K562 (cell line): ENCODE results near the gene PARK7. TPM values are rescaled to one million over a fixed set of nuclear protein-coding genes. Genes with fewer than 3 reads are reported as not detected.

ENCODE experiments used
- ARID1B ChIP-seq: fragments of 450-650 bp; IDR thresholded peaks from 2 replicates; pipeline ENCODE4 v1.6.1; 2016; ENCODE audit warnings: antibody characterized with exemption, mild to moderate bottlenecking, inconsistent platforms
- BRF2 ChIP-seq: IDR thresholded peaks from 3 replicates; pipeline ENCODE4 v1.6.1; 2011; ENCODE audit warnings: borderline replicate concordance, mild to moderate bottlenecking; ENCODE audit not compliant: insufficient read length, insufficient read depth
- ELF2 ChIP-seq: fragments of 250-450 bp; sonication (Bioruptor Pico); IDR thresholded peaks from 2 replicates; pipeline ENCODE4 v1.5.0; 2021; ENCODE audit warnings: mild to moderate bottlenecking
- ETV1 ChIP-seq: fragments of 450-650 bp; conservative IDR thresholded peaks from 2 replicates; pipeline ENCODE4 v1.6.1; 2016; ENCODE audit warnings: missing genetic modification characterization, control low read depth, low read depth, missing compliant biosample characterization
- HMGXB4 ChIP-seq: sonication (generic); formaldehyde crosslinking; IDR thresholded peaks from 2 replicates; pipeline ENCODE4 v1.8.1; 2023; ENCODE audit warnings: mild to moderate bottlenecking, missing genetic modification reagents
- KAT7 ChIP-seq: sonication (generic); formaldehyde crosslinking; IDR thresholded peaks from 2 replicates; pipeline ENCODE4 v1.8.0; 2022; ENCODE audit warnings: missing genetic modification reagents, mild to moderate bottlenecking, borderline replicate concordance
- MXD1 ChIP-seq: fragments of 250-450 bp; sonication (Bioruptor Pico); IDR thresholded peaks from 2 replicates; pipeline ENCODE4 v1.8.0; 2021; ENCODE audit warnings: borderline replicate concordance, mild to moderate bottlenecking, moderate library complexity; ENCODE audit not compliant: poor library complexity, severe bottlenecking
- POLR3G ChIP-seq: IDR thresholded peaks from 2 replicates; pipeline ENCODE4 v1.6.1; 2011; ENCODE audit not compliant: insufficient read length, insufficient replicate concordance; ENCODE audit errors: extremely low read depth
- PRMT5 ChIP-seq: sonication (generic); formaldehyde crosslinking; IDR thresholded peaks from 2 replicates; pipeline ENCODE4 v1.5.0; 2020; ENCODE audit warnings: missing genetic modification reagents
- RERE ChIP-seq: sonication (generic); formaldehyde crosslinking; IDR thresholded peaks from 2 replicates; pipeline ENCODE4 v1.8.0; 2023; ENCODE audit warnings: missing genetic modification reagents, mild to moderate bottlenecking, borderline replicate concordance
- RNF2 ChIP-seq: sonication (generic); IDR thresholded peaks from 2 replicates; pipeline ENCODE4 v1.6.1; 2016
- SIN3B ChIP-seq: fragments of 450-650 bp; IDR thresholded peaks from 2 replicates; pipeline ENCODE4 v1.6.1; 2017; ENCODE audit warnings: low read depth, mild to moderate bottlenecking, moderate library complexity
- TOE1 ChIP-seq, 2 experiments: fragments of 450-650 bp in 1 of 2; sonication (generic) in 1 of 2; formaldehyde crosslinking in 1 of 2; IDR thresholded peaks; 2 replicates each; pipeline versions ENCODE4 v1.7.1 to v1.8.0; 2016 to 2022; ENCODE audit warnings: borderline replicate concordance in 2 of 2, mild to moderate bottlenecking in 2 of 2, antibody characterized with exemption in 1 of 2, inconsistent platforms in 1 of 2, low read depth in 1 of 2, missing genetic modification reagents in 1 of 2, moderate library complexity in 1 of 2
- ZBTB12 ChIP-seq: fragments of 250-450 bp; sonication (Bioruptor Pico); IDR thresholded peaks from 2 replicates; pipeline ENCODE4 v1.4.0; 2020
- ZNF583 ChIP-seq: fragments of 250-450 bp; sonication (Bioruptor Pico); IDR thresholded peaks from 2 replicates; pipeline ENCODE4 v1.4.0; 2020
- ZNF77 ChIP-seq: fragments of 250-450 bp; sonication (Bioruptor Pico); IDR thresholded peaks from 2 replicates; pipeline ENCODE4 v1.5.0; 2020
- polyA plus RNA-seq, 8 experiments: library from polyadenylated mRNA; depleted of rRNA in 4 of 8; stranded (reverse) in 5 of 8; unstranded in 3 of 8; fragments of >200 nt; fragmentation: Nextera tagmentation in 2 of 8; fragmentation: Illumina TruSeq in 1 of 8; extraction: Ambion mirVana in 2 of 8; extraction: Trizol in 1 of 8; gene quantifications; 2 replicates each; pipeline versions ENCODE4 v1.2.1 to v1.2.3, GENCODE V29; 2011 to 2014; ENCODE audit warnings: inconsistent platforms in 1 of 8, missing spikeins in 1 of 8
- total RNA-seq, 7 experiments: library from RNA; depleted of rRNA in 6 of 7; stranded (reverse); fragments of >200 nt in 6 of 7; fragmentation: Illumina TruSeq in 2 of 7; extraction: Trizol in 2 of 7; gene quantifications; 2 replicates each; pipeline versions ENCODE4 v1.2.1 to v1.2.3, GENCODE V29; 2011 to 2021; ENCODE audit warnings: low replicate concordance in 1 of 7

The PARK7 gene
- total and polyA plus RNA-seq, 9 of the 15 experiments (the other 6 are each of a cell fraction or from before 2014, with no cell fraction given): 374 to 1,298 (median 484) TPM

GRCh38 chr1:7961216-7962013 is at the start of gene PARK7 (continued):
- TF ChIP-seq ELF2 (CRISPR knock-in tag) (peak; percentile 67), ZNF77 (CRISPR knock-in tag) (no peak), HMGXB4 (peak; percentile 88; the same call in 1 of the 2 replicates), SIN3B (peak; percentile 70), KAT7 (CRISPR knock-in tag) (peak; percentile 94; the same call in 1 of the 2 replicates), RERE (no peak), TOE1 (IDR thresholded peaks at IDR 0.05; ENCODE audit: borderline replicate concordance) (peak; percentile 98), TOE1 (CRISPR knock-in tag; IDR thresholded peaks at IDR 0.05; ENCODE audit: borderline replicate concordance, low read depth) (peak; percentile 74; the same call in 1 of the 2 replicates), BRF2 (no peak), PRMT5 (CRISPR knock-in tag) (no peak; the same call in 1 of the 2 replicates), ARID1B (peak; percentile 59), RNF2 (peak; percentile 81), ETV1 (tag) (peak; percentile 75), MXD1 (no peak), ZNF583 (CRISPR knock-in tag) (peak; percentile 63; the same call in 1 of the 2 replicates), ZBTB12 (peak; percentile 95), POLR3G (no peak)
